Upper lobe of right lung (tissue), 1 donor: ENCODE measurements around the gene ACBD6. TPM values are rescaled to one million over a fixed set of nuclear protein-coding genes. Genes with fewer than 3 reads are reported as not detected.

Experiments used
- ATAC-seq: fragments of 200-7000 bp; cut with Tn5 transposase; one replicate; pipeline ENCODE4 v1.9.1; 2020; ENCODE audit warnings: mild to moderate bottlenecking, moderate library complexity
- DNase-seq: peaks from one replicate; pipeline ENCODE4 v3.0.0-alpha.2; 2020
- H3K27ac ChIP-seq: fragments of 200-600 bp; one replicate; pipeline ENCODE4 v1.8.0; 2022
- H3K27me3 ChIP-seq: fragments of 200-600 bp; one replicate; pipeline ENCODE4 v1.8.0; 2022; ENCODE audit warnings: mild to moderate bottlenecking
- H3K36me3 ChIP-seq: fragments of 200-600 bp; one replicate; pipeline ENCODE4 v1.8.0; 2022
- H3K4me1 ChIP-seq: fragments of 200-600 bp; one replicate; pipeline ENCODE4 v1.8.0; 2022
- H3K4me3 ChIP-seq: fragments of 200-600 bp; one replicate; pipeline ENCODE4 v1.8.0; 2022; ENCODE audit warnings: mild to moderate bottlenecking
- H3K9me3 ChIP-seq: fragments of 200-600 bp; one replicate; pipeline ENCODE4 v1.8.0; 2022
- CTCF ChIP-seq: fragments of 200-600 bp; IDR thresholded peaks from one replicate; pipeline ENCODE4 v1.8.0; 2022; ENCODE audit warnings: antibody characterized with exemption
- intact Hi-C: fragments of 100-400 bp; cut with DNase I; formaldehyde crosslinking; loops from one replicate; pipeline ENCODE4 v1.11.0; 2022
- total RNA-seq: library from RNA; stranded (reverse); fragmentation: NEBNext Ultra II Directional; extraction: Animal tissue kit (Norgen Biotek cat#: 25700); gene quantifications from one replicate; pipeline ENCODE4 v1.2.1, GENCODE V29; 2021
- donor health status: DM: no; HTN: yes; CAD: no; lungs with severe emphysema.

Gene ACBD6
- total RNA-seq, 1 donor from 2014 or later = 33.6 TPM

DNA sequence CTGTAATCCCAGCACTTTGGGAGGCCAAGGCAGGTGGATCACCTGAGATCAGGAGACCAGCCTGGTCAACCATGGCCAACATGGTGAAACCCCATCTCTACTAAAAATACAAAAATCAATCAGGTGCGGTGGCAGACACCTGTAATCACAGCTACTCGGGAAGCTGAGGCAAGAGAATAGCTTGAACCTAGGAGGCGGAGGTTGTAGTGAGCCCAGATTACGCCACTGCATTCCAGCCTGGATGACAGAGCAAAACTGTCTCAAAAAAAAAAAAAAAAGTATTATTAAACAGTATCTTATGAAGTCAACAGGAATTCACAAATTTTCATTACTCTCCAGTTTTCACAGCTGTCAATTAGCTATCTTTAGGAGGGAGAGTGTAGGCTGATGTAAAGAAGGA is 3.8 kb downstream of the ACBD6 start:
- TF ChIP-seq CTCF = no peak
- peaks cover 19% of the 10 kb centered on the region for H3K4me1 ChIP-seq
- no peak overlapping the region for H3K27ac ChIP-seq
- H3K27me3 ChIP-seq = no peaks in the 10 kb centered on the region
- ATAC-seq = no peak
- no peak for DNase-seq
- no peaks in the 10 kb centered on the region for H3K9me3 ChIP-seq
- intact Hi-C loops = no loop called here
- H3K36me3 ChIP-seq = peaks cover 11% of the 10 kb centered on the region
- H3K4me3 ChIP-seq = no peak overlapping the region

GRCh38 chr1:180497826-180498225 is 4.6 kb downstream of the ACBD6 start:
- Histone ChIP-seq H3K36me3 (peaks cover 11% of the 10 kb centered on the region), H3K27me3 (no peaks in the 10 kb centered on the region), H3K9me3 (no peaks in the 10 kb centered on the region), H3K4me1 (peaks cover 16% of the 10 kb centered on the region), H3K27ac (no peak overlapping the region), H3K4me3 (no peak overlapping the region)
- DNase-seq (no peak), ATAC-seq (no peak)
- no peak for TF ChIP-seq CTCF
- intact Hi-C loops = no loop called here

- no peak overlapping the region for H3K4me3 ChIP-seq
- no peaks in the 10 kb centered on the region for H3K9me3 ChIP-seq
- TF ChIP-seq CTCF = no peak
- H3K27me3 ChIP-seq = no peaks in the 10 kb centered on the region
- no peak overlapping the region for H3K27ac ChIP-seq
- no peak for ATAC-seq
- peaks cover 30% of the 10 kb centered on the region for H3K36me3 ChIP-seq
- intact Hi-C loops = no loop called here
- peaks cover 6% of the 10 kb centered on the region for H3K4me1 ChIP-seq
- no peak for DNase-seq
Measured at GRCh38 chr1:180494370-180494769, 8.0 kb downstream of the ACBD6 start.

DNA sequence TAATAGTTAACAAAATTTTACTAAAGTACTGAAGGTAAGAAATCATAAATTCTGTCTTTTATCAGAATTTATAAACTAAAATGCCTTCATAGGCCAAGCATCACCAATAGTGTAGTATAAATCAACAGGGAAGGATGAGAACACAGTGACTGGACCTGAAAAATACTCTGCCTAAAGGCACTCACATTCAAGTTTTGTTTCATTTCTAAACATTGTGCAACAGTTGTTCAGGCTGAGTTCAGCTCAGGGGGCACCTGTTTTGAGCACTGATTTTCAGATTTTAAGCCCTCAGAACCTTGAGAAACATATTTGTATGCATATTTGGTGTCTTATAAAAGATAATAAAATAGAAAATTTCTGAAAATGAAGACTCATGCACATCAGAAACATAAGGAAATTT is 12.4 kb downstream of the ACBD6 start:
- peaks cover 38% of the 10 kb centered on the region for H3K36me3 ChIP-seq
- no peak for TF ChIP-seq CTCF
- no peaks in the 10 kb centered on the region for H3K4me1 ChIP-seq
- H3K27ac ChIP-seq = no peak overlapping the region
- H3K9me3 ChIP-seq = no peaks in the 10 kb centered on the region
- no peak for ATAC-seq
- intact Hi-C loops = no loop called here
- H3K27me3 ChIP-seq = no peaks in the 10 kb centered on the region
- no peak overlapping the region for H3K4me3 ChIP-seq
- DNase-seq = no peak

- H3K9me3 ChIP-seq = no peaks in the 10 kb centered on the region
- ATAC-seq = no peak
- no peak overlapping the region for H3K4me3 ChIP-seq
- H3K27me3 ChIP-seq = no peaks in the 10 kb centered on the region
- no peak overlapping the region for H3K27ac ChIP-seq
- TF ChIP-seq CTCF = no peak
- intact Hi-C loops = no loop called here
- peaks cover 36% of the 10 kb centered on the region for H3K36me3 ChIP-seq
- no peak for DNase-seq
- no peaks in the 10 kb centered on the region for H3K4me1 ChIP-seq
Measured at GRCh38 chr1:180489313-180489712, 13.1 kb downstream of the ACBD6 start.

DNA sequence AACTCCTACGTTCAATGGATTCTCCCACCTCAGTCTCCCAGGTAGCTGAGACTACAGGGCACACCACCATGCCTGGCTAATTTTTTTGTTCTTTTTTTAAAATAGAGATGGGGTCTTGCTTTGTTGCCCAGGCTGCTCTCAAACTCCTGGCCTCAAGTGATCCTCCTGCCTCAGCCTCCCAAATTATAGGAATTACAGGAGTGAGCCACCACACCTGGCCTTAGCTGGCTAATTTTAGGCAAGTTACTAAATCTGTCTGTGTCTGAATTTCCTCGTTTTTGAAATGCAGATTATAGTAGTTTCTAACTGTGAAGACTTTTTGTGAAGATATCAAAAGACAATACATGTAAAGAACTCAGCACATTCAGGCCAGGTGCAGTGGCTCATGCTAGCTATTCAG is 13.7 kb downstream of the ACBD6 start:
- H3K9me3 ChIP-seq = no peaks in the 10 kb centered on the region
- H3K27me3 ChIP-seq = no peaks in the 10 kb centered on the region
- ATAC-seq (no peak), DNase-seq (no peak)
- no peaks in the 10 kb centered on the region for H3K4me1 ChIP-seq
- no peak overlapping the region for H3K27ac ChIP-seq
- intact Hi-C loops = no loop called here
- H3K4me3 ChIP-seq = no peak overlapping the region
- TF ChIP-seq CTCF = no peak
- H3K36me3 ChIP-seq = peaks cover 36% of the 10 kb centered on the region
